ENCODE measurements around the gene TBC1D22A. TPM values are rescaled to one million over a fixed set of nuclear protein-coding genes. Genes with fewer than 3 reads are reported as not detected.

Gene TBC1D22A
- total RNA-seq, 3 donors from 2014 or later: 29.8 to 31.1 (median 29.9) TPM

DNA sequence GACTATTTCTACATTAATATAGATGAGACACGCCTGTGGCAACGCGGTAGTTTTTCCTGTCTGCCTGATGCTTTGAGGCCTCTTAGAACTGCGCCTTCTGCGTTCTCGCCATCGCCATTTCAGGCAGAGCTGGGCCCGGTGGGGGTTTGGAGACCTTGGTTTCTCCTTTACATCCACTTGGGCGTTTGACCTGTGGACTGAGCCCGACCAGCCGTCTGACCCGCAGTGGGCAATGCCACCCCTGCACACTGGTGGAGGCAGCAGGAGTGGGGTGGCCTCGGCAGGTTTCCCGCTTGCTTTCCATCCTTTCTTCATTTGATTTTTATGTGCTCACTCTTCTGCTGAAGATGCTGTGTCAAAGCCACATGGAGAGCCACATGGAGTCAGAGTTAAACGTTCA is 130.4 kb downstream of the TBC1D22A start:
- no peak for ATAC-seq
- H3K27me3 Mint-ChIP-seq (ENCODE audit: low read depth): no peaks in the 10 kb centered on the region
- no peak for DNase-seq
- H3K36me3 Mint-ChIP-seq (ENCODE audit: insufficient read depth): peaks cover 59% of the 10 kb centered on the region
- H3K9me3 Mint-ChIP-seq: no peaks in the 10 kb centered on the region
- peaks cover 9% of the 10 kb centered on the region for H3K4me1 Mint-ChIP-seq (ENCODE audit: low read depth)
- H3K4me3 Mint-ChIP-seq: no peak overlapping the region

DNA sequence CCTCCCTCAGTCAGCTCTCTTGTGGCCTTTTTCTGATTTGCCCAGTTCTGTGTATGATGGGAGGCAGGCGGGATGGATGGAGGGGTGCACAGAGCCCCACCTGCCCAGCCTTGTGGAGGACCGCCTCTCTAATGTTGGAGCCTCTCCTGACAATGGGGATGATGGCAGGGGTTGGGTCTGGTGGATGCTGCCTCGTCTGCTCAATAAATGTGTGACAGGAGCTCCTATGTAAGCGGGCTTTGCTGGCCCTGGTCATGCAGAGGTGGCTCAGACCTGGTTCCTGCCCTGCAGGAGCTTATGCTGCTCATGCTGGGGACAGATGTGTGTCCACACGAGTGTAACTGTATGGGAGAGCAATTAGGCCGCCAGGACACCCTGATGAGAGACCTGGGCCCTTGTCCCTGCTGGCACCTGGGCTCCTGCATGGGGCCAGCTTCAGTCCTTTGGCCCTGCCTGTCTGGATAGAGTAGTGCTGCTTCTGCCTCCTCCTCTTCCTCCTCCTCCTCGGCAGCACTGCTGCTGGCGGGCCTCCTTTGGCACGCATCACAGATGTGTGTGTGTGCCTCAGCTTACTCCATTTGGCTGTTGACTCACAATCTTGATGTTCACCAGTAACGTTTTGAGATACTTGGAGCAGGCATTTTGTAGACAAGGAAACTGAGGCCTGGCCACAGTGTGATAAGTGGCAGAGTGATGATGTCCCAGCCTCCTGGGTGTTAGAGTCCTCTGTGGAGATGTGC is 131.0 kb downstream of the TBC1D22A start:
- Mint-ChIP-seq H3K27me3 (ENCODE audit: low read depth) (no peaks in the 10 kb centered on the region), H3K4me1 (ENCODE audit: low read depth) (peaks cover 9% of the 10 kb centered on the region), H3K9me3 (no peaks in the 10 kb centered on the region), H3K36me3 (ENCODE audit: insufficient read depth) (peaks cover 59% of the 10 kb centered on the region), H3K4me3 (no peak overlapping the region)
- ATAC-seq (no peak), DNase-seq (no peak)

DNA sequence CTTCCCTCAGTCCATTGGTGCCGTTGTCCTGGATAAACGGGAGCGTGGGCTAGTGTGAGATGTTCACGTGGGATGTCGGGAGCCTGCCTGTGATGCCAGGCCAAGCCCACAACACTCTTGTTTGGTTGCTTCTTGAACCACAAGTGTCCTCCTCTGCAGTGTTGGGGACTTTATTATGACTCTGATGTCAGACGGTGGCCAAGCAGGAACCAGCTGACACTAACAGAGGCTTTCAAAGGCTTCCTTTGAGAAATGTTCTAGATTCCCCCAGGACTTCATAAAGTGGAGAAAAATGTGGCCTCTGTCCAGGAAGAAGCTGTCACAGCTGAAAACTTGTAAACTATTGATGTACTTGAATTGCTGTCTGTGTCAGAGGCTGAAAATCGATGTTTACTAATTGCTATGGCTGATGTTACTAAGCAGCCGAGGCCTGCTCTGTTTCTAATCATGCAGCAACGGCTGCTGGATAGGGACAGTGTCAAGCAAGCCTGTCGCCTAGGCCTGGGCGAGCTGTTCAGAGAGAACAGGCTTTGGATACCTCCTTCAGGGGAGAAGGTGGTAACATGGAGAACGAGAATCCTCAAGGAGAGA is 131.7 kb downstream of the TBC1D22A start:
- Mint-ChIP-seq H3K4me1 (ENCODE audit: low read depth) (peaks cover 9% of the 10 kb centered on the region), H3K9me3 (no peaks in the 10 kb centered on the region), H3K36me3 (ENCODE audit: insufficient read depth) (peaks cover 63% of the 10 kb centered on the region), H3K4me3 (no peak overlapping the region), H3K27me3 (ENCODE audit: low read depth) (no peaks in the 10 kb centered on the region)
- ATAC-seq: no peak
- DNase-seq: no peak

DNA sequence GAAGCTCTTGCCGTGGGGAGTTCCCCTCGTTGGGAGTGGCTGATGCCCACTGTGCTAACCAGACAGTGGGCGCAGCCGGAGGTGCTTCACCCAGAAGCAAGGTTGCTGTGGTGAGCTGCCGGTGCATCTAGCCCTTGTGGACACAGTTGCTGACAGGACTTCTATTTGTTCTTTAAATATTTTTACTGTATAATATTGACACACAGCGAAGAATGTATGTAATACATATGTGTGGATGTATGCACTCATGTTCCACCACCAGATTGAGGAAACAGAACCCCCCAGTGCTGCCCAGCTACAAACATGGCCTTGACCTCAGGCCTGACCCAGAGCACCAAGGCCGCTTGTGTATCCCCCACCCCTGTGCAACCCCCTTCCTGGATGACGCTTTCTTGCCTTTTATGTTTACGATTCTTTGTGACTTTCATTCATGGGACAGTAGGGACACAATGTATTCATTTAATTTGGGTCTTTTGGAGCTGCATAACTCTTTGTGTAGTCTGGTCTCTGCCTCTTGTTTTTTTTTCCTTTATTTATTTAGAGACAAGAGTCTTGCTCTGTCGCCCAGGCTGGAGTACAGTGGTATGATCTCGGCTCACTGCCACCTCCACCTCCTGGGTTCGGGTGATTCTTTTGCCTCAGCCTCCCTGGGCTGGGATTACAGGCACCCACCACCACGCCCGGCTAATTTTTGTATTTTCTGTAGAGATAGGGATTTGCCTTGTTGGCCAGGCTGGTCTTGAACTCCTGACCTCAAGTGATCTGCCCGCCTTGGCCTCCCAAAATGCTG is 132.6 kb downstream of the TBC1D22A start:
- Mint-ChIP-seq H3K4me1 (ENCODE audit: low read depth) (peaks cover 11% of the 10 kb centered on the region), H3K27me3 (ENCODE audit: low read depth) (no peaks in the 10 kb centered on the region), H3K36me3 (ENCODE audit: insufficient read depth) (peaks cover 58% of the 10 kb centered on the region), H3K9me3 (no peaks in the 10 kb centered on the region), H3K4me3 (no peak overlapping the region)
- DNase-seq (no peak), ATAC-seq (no peak)

DNA sequence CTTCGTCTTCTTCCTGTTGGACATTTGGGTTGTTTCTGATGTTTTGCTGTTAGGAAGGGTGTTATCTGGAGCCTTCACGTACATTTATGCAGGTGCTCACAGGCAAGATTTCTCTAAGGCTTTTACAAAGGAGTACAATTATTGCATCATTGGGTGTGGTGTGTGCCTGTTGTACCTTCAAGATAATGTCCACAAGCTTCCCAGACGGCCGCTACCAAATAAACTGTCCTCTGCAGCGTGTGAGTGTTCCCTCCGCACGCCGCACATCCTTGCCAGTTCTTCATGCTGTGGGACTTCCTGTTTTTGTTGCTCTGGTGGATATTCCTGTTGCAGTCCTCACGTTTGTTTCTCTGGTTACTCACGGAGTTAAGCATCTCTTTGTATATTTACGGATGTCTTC is 133.3 kb downstream of the TBC1D22A start:
- DNase-seq: no peak
- peaks cover 11% of the 10 kb centered on the region for H3K4me1 Mint-ChIP-seq (ENCODE audit: low read depth)
- no peak for ATAC-seq
- H3K36me3 Mint-ChIP-seq (ENCODE audit: insufficient read depth): peaks cover 55% of the 10 kb centered on the region
- no peaks in the 10 kb centered on the region for H3K27me3 Mint-ChIP-seq (ENCODE audit: low read depth)
- H3K4me3 Mint-ChIP-seq: no peak overlapping the region
- no peaks in the 10 kb centered on the region for H3K9me3 Mint-ChIP-seq

DNA sequence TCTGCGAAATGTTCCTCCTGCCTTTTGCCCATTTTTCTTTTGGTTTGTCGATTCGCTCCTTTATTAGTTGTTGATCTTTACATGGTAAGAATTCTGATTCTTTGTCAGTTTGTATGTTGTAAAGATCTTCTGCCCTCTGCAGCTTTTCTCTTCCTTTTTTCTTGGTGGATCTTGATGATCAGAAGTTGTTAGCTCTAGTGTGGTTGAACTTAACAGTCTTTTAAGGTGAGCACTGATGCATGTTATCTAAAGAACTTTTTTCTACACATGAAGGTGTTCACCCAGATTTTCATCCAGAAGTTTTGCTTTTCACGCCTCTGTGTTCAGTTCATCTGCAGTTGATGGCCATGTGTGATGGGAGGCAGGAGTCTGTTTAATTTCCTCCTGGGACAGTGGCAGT is 133.7 kb downstream of the TBC1D22A start:
- Mint-ChIP-seq H3K36me3 (ENCODE audit: insufficient read depth) (peaks cover 55% of the 10 kb centered on the region), H3K27me3 (ENCODE audit: low read depth) (no peaks in the 10 kb centered on the region), H3K4me1 (ENCODE audit: low read depth) (peaks cover 11% of the 10 kb centered on the region), H3K9me3 (no peaks in the 10 kb centered on the region), H3K4me3 (no peak overlapping the region)
- no peak for DNase-seq
- no peak for ATAC-seq

DNA sequence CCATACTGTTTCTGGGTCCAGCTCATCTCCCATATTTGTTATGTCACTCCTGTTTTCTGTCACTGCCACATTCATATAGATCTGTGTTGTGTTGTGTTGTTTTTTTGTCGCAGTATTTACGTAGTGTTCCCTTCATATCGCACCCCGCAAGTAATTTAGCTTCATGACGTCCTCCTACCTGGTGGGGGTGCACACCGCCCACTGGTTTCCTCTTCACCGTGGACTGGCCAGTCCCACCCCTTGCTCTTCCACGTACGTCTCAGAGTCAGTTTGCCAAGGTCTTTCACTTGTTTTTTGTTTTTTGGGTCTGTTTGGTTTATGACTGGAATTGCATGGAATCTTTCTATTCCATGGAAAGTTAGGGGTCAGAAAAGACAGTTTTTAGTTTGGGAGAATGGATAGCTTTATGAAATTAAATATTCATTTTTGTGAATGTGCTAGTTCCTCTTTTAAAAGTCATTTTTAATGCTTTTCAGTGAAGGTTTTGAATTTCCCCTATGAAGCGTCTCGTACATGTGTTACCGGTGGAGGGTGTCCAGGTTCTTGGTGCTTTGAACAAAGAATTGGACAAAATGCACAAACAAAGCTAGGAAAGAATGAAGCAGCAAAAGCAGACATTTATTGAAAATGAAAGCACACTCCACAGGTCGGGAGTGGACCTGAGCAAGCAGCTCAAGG is 134.3 kb downstream of the TBC1D22A start:
- ATAC-seq (no peak), DNase-seq (no peak)
- H3K4me3 Mint-ChIP-seq: no peak overlapping the region
- H3K9me3 Mint-ChIP-seq: no peaks in the 10 kb centered on the region
- H3K36me3 Mint-ChIP-seq (ENCODE audit: insufficient read depth): peaks cover 55% of the 10 kb centered on the region
- H3K27me3 Mint-ChIP-seq (ENCODE audit: low read depth): no peaks in the 10 kb centered on the region
- peaks cover 15% of the 10 kb centered on the region for H3K4me1 Mint-ChIP-seq (ENCODE audit: low read depth)

DNA sequence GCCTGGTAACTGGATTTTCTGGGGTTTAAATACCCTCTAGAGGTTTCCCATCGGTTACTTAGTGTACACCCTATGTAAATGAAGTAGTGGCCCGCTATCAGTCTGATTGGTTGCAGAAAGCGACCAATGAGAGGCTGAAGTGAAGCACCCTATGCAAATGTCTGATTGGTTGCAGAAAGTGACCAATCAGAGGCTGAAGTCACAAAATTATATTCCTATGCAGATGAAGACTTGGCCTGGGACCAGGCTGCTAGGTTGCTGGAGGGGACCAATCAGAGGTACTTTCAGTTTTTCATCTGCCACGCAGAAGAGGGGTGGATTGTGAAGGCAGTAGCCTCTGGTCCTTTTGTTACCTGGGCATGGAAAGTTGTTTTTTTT is 134.8 kb downstream of the TBC1D22A start:
- H3K36me3 Mint-ChIP-seq (ENCODE audit: insufficient read depth): peaks cover 49% of the 10 kb centered on the region

DNA sequence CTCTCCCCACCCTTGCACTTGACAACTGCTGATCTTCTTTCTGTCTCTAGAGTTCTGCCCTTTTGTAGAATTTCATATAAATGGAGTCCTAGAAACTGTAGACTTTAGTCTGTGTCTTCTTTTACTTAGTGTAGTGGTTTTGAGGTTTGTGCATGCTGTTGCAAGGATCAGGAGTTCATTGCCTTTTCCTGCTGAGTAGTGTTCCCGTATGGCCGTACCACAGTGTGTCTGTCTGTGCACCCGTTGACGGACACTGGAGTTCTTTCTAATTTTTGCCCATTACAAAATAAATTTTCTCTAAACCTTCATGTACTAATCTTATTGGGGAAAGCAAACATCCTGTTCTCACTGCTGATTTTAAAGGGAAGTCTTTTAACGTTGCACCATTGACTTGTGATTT is 138.1 kb downstream of the TBC1D22A start:
- DNase-seq: no peak

More for the DNA sequence above, 134.8 kb downstream of the TBC1D22A start:
- H3K4me1 Mint-ChIP-seq (ENCODE audit: low read depth): peaks cover 15% of the 10 kb centered on the region
- no peaks in the 10 kb centered on the region for H3K9me3 Mint-ChIP-seq
- no peaks in the 10 kb centered on the region for H3K27me3 Mint-ChIP-seq (ENCODE audit: low read depth)
- ATAC-seq (peak in 1 of 2 donors; percentile 14), DNase-seq (no peak)
- no peak overlapping the region for H3K4me3 Mint-ChIP-seq

DNA sequence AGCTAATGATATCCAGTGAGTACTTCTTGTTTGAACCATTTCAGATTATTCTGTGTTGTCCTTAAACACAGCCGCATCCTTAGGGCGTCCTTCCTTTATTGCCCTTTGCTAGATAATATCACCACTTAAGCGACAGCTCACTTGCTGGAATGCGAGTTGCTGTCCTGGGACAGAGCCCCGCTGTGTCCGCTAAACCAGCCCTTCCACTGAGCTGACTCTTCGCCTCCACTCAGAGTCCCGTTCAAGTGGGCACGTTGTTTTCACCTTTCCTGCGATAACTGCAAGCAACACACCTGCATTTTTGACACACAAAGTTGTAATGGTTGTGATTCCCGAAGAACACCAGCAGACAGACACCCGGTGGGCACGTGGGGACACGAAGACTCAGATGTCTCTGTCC is 140.0 kb downstream of the TBC1D22A start:
- H3K4me1 Mint-ChIP-seq (ENCODE audit: low read depth): peaks cover 7% of the 10 kb centered on the region
- H3K4me3 Mint-ChIP-seq: no peak overlapping the region
- no peak for ATAC-seq
- H3K36me3 Mint-ChIP-seq (ENCODE audit: insufficient read depth): peaks cover 16% of the 10 kb centered on the region
- no peaks in the 10 kb centered on the region for H3K27me3 Mint-ChIP-seq (ENCODE audit: low read depth)
- no peaks in the 10 kb centered on the region for H3K9me3 Mint-ChIP-seq
- no peak for DNase-seq

More for the DNA sequence above, 138.1 kb downstream of the TBC1D22A start:
- H3K36me3 Mint-ChIP-seq (ENCODE audit: insufficient read depth): peaks cover 30% of the 10 kb centered on the region
- no peak overlapping the region for H3K4me3 Mint-ChIP-seq
- peaks cover 16% of the 10 kb centered on the region for H3K4me1 Mint-ChIP-seq (ENCODE audit: low read depth)
- H3K27me3 Mint-ChIP-seq (ENCODE audit: low read depth): no peaks in the 10 kb centered on the region
- ATAC-seq: no peak
- H3K9me3 Mint-ChIP-seq: no peaks in the 10 kb centered on the region

DNA sequence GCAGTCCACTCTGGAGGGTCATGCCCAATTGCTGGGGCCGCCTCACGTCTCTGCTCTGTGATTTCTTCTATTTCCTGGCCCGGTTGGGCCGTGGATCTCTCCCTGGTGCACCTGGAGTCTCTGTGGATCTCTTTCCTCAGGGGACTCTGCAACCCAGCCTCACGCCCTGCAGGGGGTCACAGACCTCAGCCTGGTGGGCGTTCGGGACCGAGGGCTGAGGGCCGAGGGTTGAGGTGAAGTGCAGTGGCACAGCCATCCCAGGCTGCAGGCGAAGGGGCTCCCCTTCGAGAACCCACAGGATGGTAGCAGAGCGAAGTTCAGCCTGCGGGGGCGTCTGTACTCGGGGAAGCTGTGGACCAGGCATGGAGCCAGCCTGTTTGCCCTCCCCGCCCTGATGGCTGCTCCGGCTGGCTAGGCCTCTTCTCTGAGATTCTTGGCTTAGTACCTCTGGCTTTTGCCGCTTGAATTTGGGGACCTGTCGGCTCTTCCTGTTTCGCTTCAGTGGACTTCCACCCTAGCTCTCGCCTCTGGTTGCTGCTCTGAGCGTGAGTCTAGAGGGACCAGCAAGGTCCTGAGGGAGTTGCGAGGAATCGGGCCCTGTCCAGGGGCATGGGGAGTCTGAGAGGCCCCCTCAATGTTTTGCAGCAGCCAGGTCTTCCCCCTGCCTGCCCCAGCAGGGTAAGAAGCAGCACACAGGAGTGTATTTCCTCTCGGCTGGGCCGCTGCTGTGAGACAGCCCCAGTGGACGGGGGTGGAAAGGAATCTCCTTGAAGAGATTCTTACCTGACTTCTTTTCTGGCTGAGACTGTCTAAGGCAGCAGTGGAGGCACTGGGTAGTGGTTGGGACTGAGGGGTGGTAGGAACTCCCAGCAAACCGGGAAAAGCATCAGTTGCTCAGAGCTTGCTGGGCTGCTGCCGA is 140.8 kb downstream of the TBC1D22A start:
- peaks cover 20% of the 10 kb centered on the region for H3K36me3 Mint-ChIP-seq (ENCODE audit: insufficient read depth)
- H3K27me3 Mint-ChIP-seq (ENCODE audit: low read depth): no peaks in the 10 kb centered on the region
- ATAC-seq (no peak), DNase-seq (no peak)
- H3K9me3 Mint-ChIP-seq: no peaks in the 10 kb centered on the region
- H3K4me3 Mint-ChIP-seq: no peak overlapping the region
- peaks cover 7% of the 10 kb centered on the region for H3K4me1 Mint-ChIP-seq (ENCODE audit: low read depth)

DNA sequence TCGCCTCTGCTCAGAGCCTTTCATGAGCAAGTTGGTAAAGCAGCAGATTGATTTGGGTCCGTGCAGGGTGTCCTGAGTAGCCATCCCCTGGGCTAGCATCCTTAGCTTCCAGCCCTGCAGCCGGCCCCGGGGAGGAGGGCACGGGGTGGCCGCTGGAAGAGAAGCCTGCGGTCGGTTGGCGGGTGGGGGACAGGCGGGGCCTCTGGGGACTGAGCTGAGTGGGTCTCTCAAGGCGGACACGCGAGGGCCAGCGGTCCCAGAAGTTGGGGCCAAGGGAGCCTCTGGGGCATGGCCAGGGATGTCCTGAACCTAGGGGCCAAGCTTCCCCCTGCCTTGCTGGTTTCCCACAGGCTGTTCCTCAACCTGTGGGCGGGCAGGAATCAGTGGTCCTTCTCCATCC is 143.0 kb downstream of the TBC1D22A start:
- Mint-ChIP-seq H3K9me3 (no peaks in the 10 kb centered on the region), H3K4me1 (ENCODE audit: low read depth) (peaks cover 5% of the 10 kb centered on the region), H3K4me3 (no peak overlapping the region), H3K27me3 (ENCODE audit: low read depth) (no peaks in the 10 kb centered on the region), H3K36me3 (ENCODE audit: insufficient read depth) (peaks cover 19% of the 10 kb centered on the region)
- DNase-seq: no peak
- no peak for ATAC-seq

DNA sequence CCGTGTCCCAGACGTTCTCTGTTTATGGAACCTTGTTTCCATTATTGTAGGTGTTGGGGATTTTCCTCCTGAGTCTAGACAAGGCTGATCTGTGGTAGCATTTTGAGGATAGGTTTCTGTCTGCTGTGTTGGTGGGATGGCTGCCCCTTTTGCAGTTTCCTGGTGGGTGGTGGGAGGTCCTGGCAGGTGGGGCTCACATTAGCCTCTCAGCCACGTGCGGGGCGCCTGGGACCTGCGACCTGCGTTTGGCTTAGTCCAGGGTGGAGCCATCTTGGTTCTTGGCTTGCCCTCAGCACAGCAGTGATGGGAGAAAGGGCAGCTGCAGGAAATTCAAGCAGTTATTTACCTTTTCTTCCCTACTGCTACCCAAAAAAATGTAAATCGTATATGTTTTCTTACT is 143.4 kb downstream of the TBC1D22A start:
- DNase-seq: no peak
- H3K4me1 Mint-ChIP-seq (ENCODE audit: low read depth): peaks cover 5% of the 10 kb centered on the region

More for the DNA sequence above, 143.4 kb downstream of the TBC1D22A start:
- Mint-ChIP-seq H3K36me3 (ENCODE audit: insufficient read depth) (peaks cover 20% of the 10 kb centered on the region), H3K27me3 (ENCODE audit: low read depth) (no peaks in the 10 kb centered on the region), H3K4me3 (no peak overlapping the region), H3K9me3 (no peaks in the 10 kb centered on the region)
- ATAC-seq: no peak

All from activated T-cell treated with anti-CD3 and anti-CD28 coated beads, Interleukin-2, amount 50 U/mL, for 4 hours (primary cell).